Keratinocyte (primary cell): ENCODE results near the gene TACC2. TPM values are rescaled to one million over a fixed set of nuclear protein-coding genes. Genes with fewer than 3 reads are reported as not detected.

Source experiments
- DNase-seq: peaks from one replicate; pipeline ENCODE4 v3.0.0-alpha.2; 2011; ENCODE audit warnings: low read depth, missing footprints, low spot score
- FAIRE-seq: peaks from 2 replicates; lab custom pipeline; 2011; peaks lifted over from hg19 to GRCh38; lab: Jason Lieb, UNC
- H2AFZ ChIP-seq: 2 replicates; pipeline ENCODE4 v1.6.0; 2012; ENCODE audit warnings: low read length, control low read depth, inconsistent platforms; ENCODE audit not compliant: control insufficient read depth
- H3K27ac ChIP-seq: 2 replicates; pipeline ENCODE4 v1.5.1; 2011; ENCODE audit warnings: low read length; ENCODE audit not compliant: control insufficient read depth, insufficient read depth
- H3K27me3 ChIP-seq: 3 replicates; pipeline ENCODE4 v1.6.0; 2011; ENCODE audit warnings: low read length; ENCODE audit not compliant: control insufficient read depth, insufficient read depth; ENCODE audit errors: extremely low read depth
- H3K36me3 ChIP-seq, 2 experiments: 2 replicates in 1 of 2; 3 replicates in 1 of 2; pipeline ENCODE4 v1.5.1; 2011; ENCODE audit warnings: low read length in 2 of 2, mild to moderate bottlenecking in 1 of 2; ENCODE audit not compliant: control insufficient read depth in 2 of 2, insufficient read depth in 2 of 2; ENCODE audit errors: extremely low read depth in 1 of 2
- H3K4me1 ChIP-seq: 3 replicates; pipeline ENCODE4 v1.5.1; 2011; ENCODE audit warnings: low read length; ENCODE audit not compliant: control insufficient read depth, insufficient read depth; ENCODE audit errors: extremely low read depth
- H3K4me2 ChIP-seq: 3 replicates; pipeline ENCODE4 v1.6.0; 2011; ENCODE audit warnings: low read depth, low read length; ENCODE audit not compliant: control insufficient read depth, insufficient read depth; ENCODE audit errors: extremely low read depth
- H3K4me3 ChIP-seq, 3 experiments: fragments of 200-600 bp in 1 of 3; sonication (generic) in 1 of 3; 2 replicates in 2 of 3; 3 replicates in 1 of 3; pipeline ENCODE4 v1.5.1; 2011 to 2016; ENCODE audit warnings: low read length in 3 of 3, mild to moderate bottlenecking in 3 of 3, control low read depth in 2 of 3, inconsistent platforms in 1 of 3, low read depth in 1 of 3, mixed read lengths in 1 of 3, mixed run types in 1 of 3, moderate library complexity in 1 of 3; ENCODE audit not compliant: control insufficient read depth in 2 of 3, insufficient read depth in 2 of 3; ENCODE audit errors: extremely low read depth in 1 of 3
- H3K79me2 ChIP-seq: 2 replicates; pipeline ENCODE4 v1.6.0; 2012; ENCODE audit warnings: low read length; ENCODE audit not compliant: control insufficient read depth, insufficient read depth
- H3K9ac ChIP-seq: 3 replicates; pipeline ENCODE4 v1.6.0; 2011; ENCODE audit warnings: low read length; ENCODE audit not compliant: control insufficient read depth, insufficient read depth; ENCODE audit errors: extremely low read depth
- H3K9me1 ChIP-seq: 3 replicates; pipeline ENCODE4 v1.6.0; 2011; ENCODE audit warnings: low read length; ENCODE audit not compliant: control insufficient read depth, insufficient read depth; ENCODE audit errors: extremely low read depth
- H3K9me3 ChIP-seq: 2 replicates; pipeline ENCODE4 v1.5.1; 2012; ENCODE audit warnings: low read depth, low read length; ENCODE audit not compliant: control insufficient read depth
- H4K20me1 ChIP-seq: 3 replicates; pipeline ENCODE4 v1.6.0; 2011; ENCODE audit warnings: low read length; ENCODE audit not compliant: control insufficient read depth, insufficient read depth; ENCODE audit errors: extremely low read depth
- EZH2 ChIP-seq: IDR thresholded peaks from one replicate; pipeline ENCODE4 v1.6.1; 2012; ENCODE audit warnings: inconsistent platforms, mild to moderate bottlenecking, low read length, moderate library complexity
- dilution Hi-C: fragments of 300-500 bp; cut with MboI; formaldehyde crosslinking; loops from one replicate; pipeline ENCODE4 v1.7.0; 2020; ENCODE audit warnings: low sequenced_read_pairs; ENCODE audit not compliant: extremely low pct_ligation_motif_present
- polyA plus RNA-seq, 5 experiments: library from polyadenylated mRNA; depleted of rRNA in 3 of 5; stranded (reverse) in 3 of 5; stranded (forward) in 1 of 5; unstranded in 1 of 5; fragments of >200 nt; gene quantifications; 1 replicate in 1 of 5; 2 replicates in 3 of 5; 3 replicates in 1 of 5; pipeline versions ENCODE4 v1.2.1 to v1.2.3, GENCODE V29; 2011 to 2012; ENCODE audit warnings: missing spikeins in 2 of 5, low read depth in 1 of 5, low replicate concordance in 1 of 5
- TF ChIP-seq, protein P1 (sequence below), 3 experiments: IDR thresholded peaks in 1 of 3; conservative IDR thresholded peaks in 1 of 3; optimal IDR thresholded peaks in 1 of 3; 2 replicates in 2 of 3; 3 replicates in 1 of 3; pipeline versions ENCODE3 to v1.5.1; 2011; ENCODE audit warnings: low read length in 3 of 3, mild to moderate bottlenecking in 3 of 3, moderate library complexity in 2 of 3, control low read depth in 1 of 3, inconsistent platforms in 1 of 3; ENCODE audit not compliant: insufficient read depth in 2 of 3; ENCODE audit errors: extremely low read depth in 1 of 3

The TACC2 gene
- polyA plus RNA-seq, 1 donor (not counting 4 experiments of a cell fraction or from before 2014, with no cell fraction given) = 12.8 TPM

DNA sequence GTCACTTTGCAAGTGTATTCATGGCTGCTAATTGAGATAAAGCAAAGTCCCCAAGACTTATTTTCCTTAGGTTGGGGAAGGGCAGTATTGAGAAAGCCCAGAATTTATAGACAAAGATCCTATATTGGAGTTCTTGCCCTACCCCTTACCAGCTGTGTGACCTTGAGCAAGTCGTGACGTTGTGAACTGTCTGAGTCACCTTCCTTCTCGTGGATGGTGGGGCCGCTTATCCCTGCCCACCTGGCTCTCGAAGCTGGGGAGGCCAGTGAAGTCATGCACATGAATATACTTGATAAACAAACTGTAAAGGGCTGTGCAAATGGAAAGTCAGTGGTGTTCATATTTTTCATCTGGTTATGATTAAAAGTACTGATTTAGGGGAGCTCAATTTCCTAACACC, 127.4 kb downstream of the TACC2 start:
- Histone ChIP-seq H3K9me3 (no peaks in the 10 kb centered on the region), H3K79me2 (peaks cover 34% of the 10 kb centered on the region), H3K4me2 (peak overlapping the region; percentile 7), H3K4me1 (peaks cover 36% of the 10 kb centered on the region), H2AFZ (no peak overlapping the region), H3K27me3 (no peaks in the 10 kb centered on the region), H3K27ac (no peak overlapping the region), H3K4me3 (no peak overlapping the region), H3K9ac (no peak overlapping the region), H3K9me1 (peaks cover 2% of the 10 kb centered on the region), H3K36me3 (peaks cover 0 to 1% of the 10 kb centered on the region in 2 experiments), H4K20me1 (no peaks in the 10 kb centered on the region)
- no peak for TF ChIP-seq EZH2
- TF ChIP-seq, protein P1, sequence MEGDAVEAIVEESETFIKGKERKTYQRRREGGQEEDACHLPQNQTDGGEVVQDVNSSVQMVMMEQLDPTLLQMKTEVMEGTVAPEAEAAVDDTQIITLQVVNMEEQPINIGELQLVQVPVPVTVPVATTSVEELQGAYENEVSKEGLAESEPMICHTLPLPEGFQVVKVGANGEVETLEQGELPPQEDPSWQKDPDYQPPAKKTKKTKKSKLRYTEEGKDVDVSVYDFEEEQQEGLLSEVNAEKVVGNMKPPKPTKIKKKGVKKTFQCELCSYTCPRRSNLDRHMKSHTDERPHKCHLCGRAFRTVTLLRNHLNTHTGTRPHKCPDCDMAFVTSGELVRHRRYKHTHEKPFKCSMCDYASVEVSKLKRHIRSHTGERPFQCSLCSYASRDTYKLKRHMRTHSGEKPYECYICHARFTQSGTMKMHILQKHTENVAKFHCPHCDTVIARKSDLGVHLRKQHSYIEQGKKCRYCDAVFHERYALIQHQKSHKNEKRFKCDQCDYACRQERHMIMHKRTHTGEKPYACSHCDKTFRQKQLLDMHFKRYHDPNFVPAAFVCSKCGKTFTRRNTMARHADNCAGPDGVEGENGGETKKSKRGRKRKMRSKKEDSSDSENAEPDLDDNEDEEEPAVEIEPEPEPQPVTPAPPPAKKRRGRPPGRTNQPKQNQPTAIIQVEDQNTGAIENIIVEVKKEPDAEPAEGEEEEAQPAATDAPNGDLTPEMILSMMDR (optimal IDR thresholded peaks at IDR 0.05 in 1 of 3, IDR thresholded peaks at IDR 0.05 in 1 of 3, conservative IDR thresholded peaks at IDR 0.05 in 1 of 3; ENCODE audit: extremely low read depth in 1 of 3, insufficient read depth in 2 of 3, low read length in 3 of 3) = no peak
- dilution Hi-C loops = no loop called here
- FAIRE-seq = no peak
- DNase-seq = no peak

GRCh38 chr10:122117475-122117874, 128.5 kb downstream of the TACC2 start:
- Histone ChIP-seq H3K4me3 (no peak overlapping the region), H3K4me2 (no peak overlapping the region), H3K36me3 (peaks cover 0 to 1% of the 10 kb centered on the region in 2 experiments), H3K27ac (no peak overlapping the region), H3K9me1 (peaks cover 2% of the 10 kb centered on the region), H3K27me3 (no peaks in the 10 kb centered on the region), H3K4me1 (peaks cover 29% of the 10 kb centered on the region), H2AFZ (no peak overlapping the region), H3K9me3 (no peaks in the 10 kb centered on the region), H3K9ac (no peak overlapping the region), H4K20me1 (no peaks in the 10 kb centered on the region), H3K79me2 (peaks cover 34% of the 10 kb centered on the region)
- no peak for TF ChIP-seq EZH2
- DNase-seq (no peak), FAIRE-seq (no peak)
- dilution Hi-C loops = no loop called here
